Measurements from ENCODE around the gene KCTD1.
"Not testable (repeated sequence)": the region's sequence is repeated elsewhere in the genome, so short reads cannot be mapped to it uniquely, and the experiment has no call there.

The KCTD1 gene

DNA sequence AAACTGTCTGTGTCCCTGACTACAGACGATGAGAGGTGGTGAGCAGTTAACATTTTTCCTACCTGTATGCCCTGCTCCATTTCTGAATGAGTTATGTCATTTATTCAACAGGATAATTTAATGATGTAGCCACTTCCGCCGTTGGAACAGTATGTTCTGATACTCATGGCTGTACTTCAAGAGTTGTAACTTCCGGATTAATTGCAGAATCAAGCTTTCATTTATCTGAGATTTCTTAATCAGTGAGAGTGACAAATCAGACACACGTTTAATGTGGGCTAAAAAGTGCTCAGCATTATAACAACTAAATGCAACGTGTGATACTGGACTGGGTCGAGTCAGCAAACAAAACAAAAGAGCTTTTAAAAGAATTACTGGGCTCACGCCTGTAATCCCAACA, 107.7 kb downstream of the KCTD1 start:
- TF ChIP-seq CTCF (conservative IDR thresholded peaks at IDR 0.05; ENCODE audit: low read length) (no peak), EZH2phosphoT487 (IDR thresholded peaks at IDR 0.05; ENCODE audit: borderline replicate concordance) (no peak)
- Histone ChIP-seq H4K20me1 (ENCODE audit: insufficient read depth, low read length, poor library complexity, severe bottlenecking) (no peaks in the 10 kb centered on the region), H3K4me2 (ENCODE audit: low read depth, low read length, poor library complexity, severe bottlenecking) (no peak overlapping the region), H3K27me3 (ENCODE audit: insufficient read depth, low read length, poor library complexity, severe bottlenecking) (no peaks in the 10 kb centered on the region), H3K79me2 (ENCODE audit: insufficient read depth, low read length) (no peaks in the 10 kb centered on the region), H3K36me3 (ENCODE audit: insufficient read depth, low read length) (no peaks in the 10 kb centered on the region), H3K9me3 (ENCODE audit: insufficient read depth, low read depth, low read length) (no peaks in the 10 kb centered on the region), H3F3A (ENCODE audit: low read depth) (no peaks in the 10 kb centered on the region), H3K4me1 (ENCODE audit: insufficient read depth, low read length, poor library complexity, severe bottlenecking) (no peaks in the 10 kb centered on the region), H3K9ac (ENCODE audit: low read depth, low read length, poor library complexity, severe bottlenecking) (no peak overlapping the region), H2AFZ (ENCODE audit: low read length) (no peak overlapping the region), H3K4me3 (ENCODE audit: low read length, poor library complexity, severe bottlenecking) (no peak overlapping the region), H3K9me2 (replicated peaks; ENCODE audit: low read depth, low read length) (no peaks in the 10 kb centered on the region)

- Histone ChIP-seq H4K20me1 (ENCODE audit: insufficient read depth, low read length, poor library complexity, severe bottlenecking) (no peaks in the 10 kb centered on the region), H3K36me3 (ENCODE audit: insufficient read depth, low read length) (no peaks in the 10 kb centered on the region), H3K4me1 (ENCODE audit: insufficient read depth, low read length, poor library complexity, severe bottlenecking) (no peaks in the 10 kb centered on the region), H3F3A (ENCODE audit: low read depth) (no peaks in the 10 kb centered on the region), H3K9ac (ENCODE audit: low read depth, low read length, poor library complexity, severe bottlenecking) (no peak overlapping the region), H3K4me2 (ENCODE audit: low read depth, low read length, poor library complexity, severe bottlenecking) (no peak overlapping the region), H3K27me3 (ENCODE audit: insufficient read depth, low read length, poor library complexity, severe bottlenecking) (no peaks in the 10 kb centered on the region), H3K9me3 (ENCODE audit: insufficient read depth, low read depth, low read length) (no peaks in the 10 kb centered on the region), H3K9me2 (replicated peaks; ENCODE audit: low read depth, low read length) (no peaks in the 10 kb centered on the region), H3K4me3 (ENCODE audit: low read length, poor library complexity, severe bottlenecking) (no peak overlapping the region), H3K79me2 (ENCODE audit: insufficient read depth, low read length) (no peaks in the 10 kb centered on the region), H2AFZ (ENCODE audit: low read length) (no peak overlapping the region)
- TF ChIP-seq EZH2phosphoT487 (IDR thresholded peaks at IDR 0.05; ENCODE audit: borderline replicate concordance), result no peak
- no peak for TF ChIP-seq CTCF (conservative IDR thresholded peaks at IDR 0.05; ENCODE audit: low read length)
These were observed 108.8 kb downstream of the KCTD1 start for GRCh38 chr18:26439537-26439936.

DNA sequence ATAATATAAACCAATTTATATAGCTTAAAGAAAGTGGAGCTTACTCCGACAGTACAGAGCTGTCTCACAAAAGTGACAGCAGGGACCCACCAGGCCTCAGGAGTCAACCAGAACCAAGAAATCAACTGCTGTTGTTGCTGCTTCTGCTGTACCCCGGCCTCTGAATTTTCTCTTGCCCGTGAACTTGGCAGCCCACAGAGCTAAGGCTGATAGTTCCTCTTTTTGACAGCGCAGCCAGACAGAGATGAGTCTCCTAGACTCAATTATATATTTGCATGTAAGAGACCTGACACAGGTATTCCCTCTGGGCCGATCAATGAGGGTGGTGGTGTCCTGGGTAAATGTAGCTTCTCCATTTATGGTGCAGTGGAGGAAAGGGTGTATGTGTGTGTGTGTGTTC, 109.4 kb downstream of the KCTD1 start:
- Histone ChIP-seq H2AFZ (ENCODE audit: low read length) (no peak overlapping the region), H3F3A (ENCODE audit: low read depth) (no peaks in the 10 kb centered on the region)
- no peak for TF ChIP-seq EZH2phosphoT487 (IDR thresholded peaks at IDR 0.05; ENCODE audit: borderline replicate concordance)
- no peak for TF ChIP-seq CTCF (conservative IDR thresholded peaks at IDR 0.05; ENCODE audit: low read length)

DNA sequence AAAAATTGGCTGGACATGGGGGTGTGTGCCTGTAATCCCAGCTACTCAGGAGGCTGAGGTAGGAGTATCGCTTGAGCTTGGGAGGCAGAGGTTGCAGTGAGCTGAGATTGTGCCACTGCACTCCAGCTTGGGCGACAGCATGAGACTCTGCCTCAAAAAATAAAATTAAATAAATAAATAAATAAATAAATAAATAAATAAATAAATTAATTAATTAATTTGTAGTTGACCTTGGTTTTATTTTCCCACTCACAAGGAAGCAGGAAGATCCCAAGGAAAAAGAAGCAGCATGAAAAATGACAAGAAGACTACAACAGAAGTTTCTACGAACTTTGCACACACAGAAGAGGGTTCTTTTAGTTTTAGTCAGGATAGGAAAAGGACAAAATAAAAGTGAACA, 110.7 kb downstream of the KCTD1 start:
- not testable (repeated sequence) for H3K9me3 ChIP-seq (ENCODE audit: insufficient read depth, low read depth, low read length); H3K27me3 ChIP-seq (ENCODE audit: insufficient read depth, low read length, poor library complexity, severe bottlenecking); H3K9ac ChIP-seq (ENCODE audit: low read depth, low read length, poor library complexity, severe bottlenecking)

More for the DNA sequence above, 109.4 kb downstream of the KCTD1 start:
- H3K36me3 ChIP-seq (ENCODE audit: insufficient read depth, low read length), result no peaks in the 10 kb centered on the region
- H3K9me2 ChIP-seq (replicated peaks; ENCODE audit: low read depth, low read length), result no peaks in the 10 kb centered on the region
- H3K4me3 ChIP-seq (ENCODE audit: low read length, poor library complexity, severe bottlenecking), result no peak overlapping the region
- H3K9me3 ChIP-seq (ENCODE audit: insufficient read depth, low read depth, low read length), result no peaks in the 10 kb centered on the region
- no peak overlapping the region for H3K4me2 ChIP-seq (ENCODE audit: low read depth, low read length, poor library complexity, severe bottlenecking)
- no peaks in the 10 kb centered on the region for H3K79me2 ChIP-seq (ENCODE audit: insufficient read depth, low read length)
- no peaks in the 10 kb centered on the region for H3K27me3 ChIP-seq (ENCODE audit: insufficient read depth, low read length, poor library complexity, severe bottlenecking)
- no peaks in the 10 kb centered on the region for H4K20me1 ChIP-seq (ENCODE audit: insufficient read depth, low read length, poor library complexity, severe bottlenecking)
- no peaks in the 10 kb centered on the region for H3K4me1 ChIP-seq (ENCODE audit: insufficient read depth, low read length, poor library complexity, severe bottlenecking)
- no peak overlapping the region for H3K9ac ChIP-seq (ENCODE audit: low read depth, low read length, poor library complexity, severe bottlenecking)

More for the DNA sequence above, 110.7 kb downstream of the KCTD1 start:
- not testable (repeated sequence) for H2AFZ ChIP-seq (ENCODE audit: low read length); H3K4me2 ChIP-seq (ENCODE audit: low read depth, low read length, poor library complexity, severe bottlenecking); H4K20me1 ChIP-seq (ENCODE audit: insufficient read depth, low read length, poor library complexity, severe bottlenecking); H3K9me2 ChIP-seq (replicated peaks; ENCODE audit: low read depth, low read length); H3K4me3 ChIP-seq (ENCODE audit: low read length, poor library complexity, severe bottlenecking); H3K36me3 ChIP-seq (ENCODE audit: insufficient read depth, low read length); H3K4me1 ChIP-seq (ENCODE audit: insufficient read depth, low read length, poor library complexity, severe bottlenecking); H3F3A ChIP-seq (ENCODE audit: low read depth); H3K79me2 ChIP-seq (ENCODE audit: insufficient read depth, low read length)
